BJ (cell line): ENCODE results near the gene HNRNPC. TPM values are rescaled to one million over a fixed set of nuclear protein-coding genes. Genes with fewer than 3 reads are reported as not detected.
"Not testable (repeated sequence)": the region's sequence is repeated elsewhere in the genome, so short reads cannot be mapped to it uniquely, and the experiment has no call there.

Experiments
- CTCF ChIA-PET: fragments of 350-600 bp; formaldehyde crosslinking; extraction: SDS; loops from one replicate; lab custom pipeline; 2021; ENCODE audit warnings: antibody characterized with exemption, inconsistent platforms; lab: Yijun Ruan, JAX
- POLR2A ChIA-PET: fragments of 300-600 bp; sonication (Branson Sonifier 250); formaldehyde crosslinking; extraction: SDS; loops from one replicate; lab custom pipeline; 2021; ENCODE audit warnings: antibody characterized with exemption; lab: Charles Lee
- DNase-seq: peaks from one replicate; pipeline ENCODE4 v3.0.0-alpha.2; 2011; ENCODE audit warnings: low read depth
- H3K27me3 ChIP-seq: 2 replicates; pipeline ENCODE4 v1.6.0; 2011; ENCODE audit warnings: low read length; ENCODE audit not compliant: control insufficient read depth, insufficient read depth
- H3K36me3 ChIP-seq: 2 replicates; pipeline ENCODE4 v1.5.1; 2011; ENCODE audit warnings: low read length; ENCODE audit not compliant: control insufficient read depth, insufficient read depth
- H3K4me3 ChIP-seq: 2 replicates; pipeline ENCODE4 v1.5.1; 2011; ENCODE audit warnings: low read depth, mild to moderate bottlenecking, control low read depth, low read length
- CTCF ChIP-seq: IDR thresholded peaks from 2 replicates; pipeline ENCODE4 v1.5.1; 2011; ENCODE audit warnings: low read depth, mild to moderate bottlenecking, control low read depth, inconsistent platforms, low read length, moderate library complexity; ENCODE audit not compliant: insufficient read depth
- polyA plus RNA-seq: library from polyadenylated mRNA; depleted of rRNA; stranded (reverse); fragments of >200 nt; gene quantifications from 2 replicates; pipeline ENCODE4 v1.2.3, GENCODE V29; 2011

Gene HNRNPC
- polyA plus RNA-seq, 1 experiment, result 540 TPM

GRCh38 chr14:21171128-21171527, 98.1 kb downstream of the HNRNPC start:
- Histone ChIP-seq H3K4me3 (no peak overlapping the region), H3K36me3 (no peaks in the 10 kb centered on the region), H3K27me3 (no peaks in the 10 kb centered on the region; the same call in 1 of the 2 replicates)
- ChIA-PET CTCF (no interaction called here), POLR2A (no interaction called here)
- DNase-seq, result no peak
- no peak for TF ChIP-seq CTCF

- POLR2A ChIA-PET, result no interaction called here
- CTCF ChIA-PET, result no interaction called here
Measured at GRCh38 chr14:21169573-21169972, 99.7 kb downstream of the HNRNPC start.

GRCh38 chr14:21168055-21168454, 101.2 kb downstream of the HNRNPC start:
- no peak for DNase-seq
- ChIA-PET POLR2A (no interaction called here), CTCF (no interaction called here)
- no peak for TF ChIP-seq CTCF
- Histone ChIP-seq H3K27me3 (peaks cover 2% of the 10 kb centered on the region), H3K36me3 (no peaks in the 10 kb centered on the region), H3K4me3 (no peak overlapping the region)

More at GRCh38 chr14:21169573-21169972, 99.7 kb downstream of the HNRNPC start:
- H3K4me3 ChIP-seq, result no peak overlapping the region
- no peaks in the 10 kb centered on the region for H3K36me3 ChIP-seq
- TF ChIP-seq CTCF, result no peak
- DNase-seq, result no peak
- peaks cover 2% of the 10 kb centered on the region; the same call in 1 of the 2 replicates for H3K27me3 ChIP-seq

GRCh38 chr14:21165670-21166069, 103.6 kb downstream of the HNRNPC start:
- CTCF ChIA-PET, H3K4me3 ChIP-seq, H3K27me3 ChIP-seq, POLR2A ChIA-PET, H3K36me3 ChIP-seq, DNase-seq: not testable (repeated sequence)

GRCh38 chr14:21165002-21165605, 104.1 kb downstream of the HNRNPC start:
- H3K4me3 ChIP-seq, POLR2A ChIA-PET, DNase-seq, H3K36me3 ChIP-seq, CTCF ChIA-PET, H3K27me3 ChIP-seq: not testable (repeated sequence)

GRCh38 chr14:21163871-21164291, 105.4 kb downstream of the HNRNPC start:
- Histone ChIP-seq H3K36me3 (no peaks in the 10 kb centered on the region), H3K27me3 (peaks cover 3% of the 10 kb centered on the region), H3K4me3 (no peak overlapping the region)
- ChIA-PET POLR2A (no interaction called here), CTCF (no interaction called here)
- no peak for DNase-seq
- no peak for TF ChIP-seq CTCF
